GM23338 (cell line): ENCODE measurements around the gene PRR33. TPM values are rescaled to one million over a fixed set of nuclear protein-coding genes. Genes with fewer than 3 reads are reported as not detected.

Experiments used
- ATAC-seq: fragments of 200-7000 bp; cut with Tn5 transposase; 3 replicates; pipeline ENCODE4 v1.9.1; 2020
- DNase-seq: peaks from one replicate; pipeline ENCODE4 v3.0.0-alpha.2; 2015; ENCODE audit warnings: low spot score
- H2AFZ ChIP-seq: fragments of 200-600 bp; sonication (generic); 2 replicates; pipeline ENCODE4 v1.8.0; 2016; ENCODE audit warnings: antibody characterized with exemption, mild to moderate bottlenecking, moderate library complexity
- H3F3A ChIP-seq: fragments of 200-600 bp; sonication (generic); replicated peaks from 2 replicates; pipeline ENCODE4 v1.8.0; 2017; ENCODE audit warnings: antibody characterized with exemption, mixed run types, low read depth
- H3K27ac ChIP-seq: fragments of 200-600 bp; sonication (generic); 2 replicates; pipeline ENCODE4 v1.6.1; 2016; ENCODE audit warnings: low read depth
- H3K27me3 ChIP-seq: fragments of 200-600 bp; sonication (generic); 2 replicates; pipeline ENCODE4 v1.8.0; 2016; ENCODE audit warnings: mild to moderate bottlenecking, mixed run types, moderate library complexity; ENCODE audit not compliant: insufficient read depth
- H3K36me3 ChIP-seq: fragments of 200-600 bp; sonication (generic); 2 replicates; pipeline ENCODE4 v1.8.0; 2016; ENCODE audit warnings: mild to moderate bottlenecking; ENCODE audit not compliant: insufficient read depth
- H3K4me1 ChIP-seq: fragments of 200-600 bp; sonication (generic); 2 replicates; pipeline ENCODE4 v1.8.0; 2016; ENCODE audit warnings: mild to moderate bottlenecking, moderate library complexity; ENCODE audit not compliant: insufficient read depth
- H3K4me2 ChIP-seq: fragments of 200-600 bp; sonication (generic); 2 replicates; pipeline ENCODE4 v1.7.1; 2017; ENCODE audit warnings: mixed run types
- H3K4me3 ChIP-seq: fragments of 200-600 bp; sonication (generic); 2 replicates; pipeline ENCODE4 v1.6.1; 2016; ENCODE audit warnings: mixed run types
- H3K79me2 ChIP-seq: fragments of 200-600 bp; sonication (generic); replicated peaks from 2 replicates; pipeline ENCODE4 v1.8.0; 2017; ENCODE audit warnings: mild to moderate bottlenecking; ENCODE audit not compliant: insufficient read depth
- H3K9me2 ChIP-seq: fragments of 200-600 bp; sonication (generic); 2 replicates; pipeline ENCODE4 v1.8.0; 2017; ENCODE audit not compliant: insufficient read depth
- H4K20me1 ChIP-seq: fragments of 200-600 bp; sonication (generic); replicated peaks from 2 replicates; pipeline ENCODE4 v1.8.0; 2017; ENCODE audit warnings: mild to moderate bottlenecking; ENCODE audit not compliant: insufficient read depth
- H3K27ac Mint-ChIP-seq: 2 replicates; pipeline ENCODE4 v1.8.0; 2020; ENCODE audit warnings: inconsistent platforms, mild to moderate bottlenecking, moderate library complexity, mixed read lengths
- H3K27me3 Mint-ChIP-seq: 3 replicates; pipeline ENCODE4 v1.8.0; 2022; ENCODE audit warnings: low read depth, mild to moderate bottlenecking, moderate library complexity, mixed read lengths, inconsistent platforms; ENCODE audit not compliant: insufficient read depth, poor library complexity
- H3K36me3 Mint-ChIP-seq: 3 replicates; pipeline ENCODE4 v1.8.0; 2021; ENCODE audit warnings: low read depth, mild to moderate bottlenecking, inconsistent platforms, moderate library complexity, mixed read lengths
- H3K4me1 Mint-ChIP-seq: 3 replicates; pipeline ENCODE4 v1.8.0; 2020; ENCODE audit warnings: mild to moderate bottlenecking, inconsistent platforms, mixed read lengths
- H3K4me3 Mint-ChIP-seq: 3 replicates; pipeline ENCODE4 v1.8.0; 2021; ENCODE audit warnings: moderate library complexity, mild to moderate bottlenecking, inconsistent platforms, mixed read lengths
- H3K9me3 Mint-ChIP-seq: 3 replicates; pipeline ENCODE4 v1.8.0; 2020; ENCODE audit warnings: moderate library complexity, mild to moderate bottlenecking, inconsistent platforms, mixed read lengths
- CREB1 ChIP-seq: fragments of 250-450 bp; sonication (Bioruptor Pico); IDR thresholded peaks from 2 replicates; pipeline ENCODE4 v1.5.0; 2020; ENCODE audit warnings: low read depth, mild to moderate bottlenecking, moderate library complexity
- CTCF ChIP-seq, 2 experiments: fragments of 200-600 bp in 1 of 2; sonication (generic) in 1 of 2; conservative IDR thresholded peaks; 2 replicates each; pipeline versions ENCODE4 v1.5.1 to v1.6.1; 2016 to 2017; ENCODE audit warnings: antibody characterized with exemption in 2 of 2, low read depth in 2 of 2, mild to moderate bottlenecking in 2 of 2, moderate library complexity in 1 of 2
- EZH2 ChIP-seq: fragments of 200-600 bp; sonication (generic); IDR thresholded peaks from one replicate; pipeline ENCODE4 v1.8.0; 2017; ENCODE audit warnings: antibody characterized with exemption, mild to moderate bottlenecking, low read depth; ENCODE audit not compliant: unreplicated experiment
- EZH2phosphoT487 ChIP-seq: fragments of 200-600 bp; sonication (generic); IDR thresholded peaks from one replicate; pipeline ENCODE4 v1.8.1; 2018; ENCODE audit warnings: antibody characterized with exemption; ENCODE audit not compliant: unreplicated experiment
- JUNB ChIP-seq: IDR thresholded peaks from one replicate; pipeline ENCODE4 v1.6.1; 2016; ENCODE audit warnings: antibody characterized with exemption; ENCODE audit not compliant: unreplicated experiment
- NANOG ChIP-seq: IDR thresholded peaks from 2 replicates; pipeline ENCODE4 v1.6.1; 2016; ENCODE audit warnings: antibody characterized with exemption, borderline replicate concordance
- POLR2AphosphoS5 ChIP-seq: IDR thresholded peaks from 2 replicates; pipeline ENCODE4 v1.6.1; 2016; ENCODE audit warnings: antibody characterized with exemption, low read depth
- REST ChIP-seq: IDR thresholded peaks from one replicate; pipeline ENCODE4 v1.6.1; 2018; ENCODE audit warnings: antibody characterized with exemption; ENCODE audit not compliant: unreplicated experiment
- STAT1 ChIP-seq: IDR thresholded peaks from one replicate; pipeline ENCODE4 v1.6.1; 2016; ENCODE audit warnings: antibody characterized with exemption; ENCODE audit not compliant: unreplicated experiment
- ZNF331 ChIP-seq: fragments of 250-450 bp; sonication (Bioruptor Pico); IDR thresholded peaks from 2 replicates; pipeline ENCODE4 v1.5.0; 2020; ENCODE audit warnings: low read depth, mild to moderate bottlenecking, moderate library complexity
- ZNF462 ChIP-seq: fragments of 250-450 bp; sonication (Bioruptor Pico); IDR thresholded peaks from 2 replicates; pipeline ENCODE4 v1.5.0; 2020; ENCODE audit warnings: mild to moderate bottlenecking, moderate library complexity
- polyA plus RNA-seq: library from polyadenylated mRNA; unstranded; fragments of >200 nt; fragmentation: Nextera tagmentation; extraction: Ambion mirVana; gene quantifications from 2 replicates; pipeline ENCODE4 v1.2.1, GENCODE V29; 2016
- total RNA-seq: library from RNA; depleted of rRNA; stranded (reverse); fragments of >200 nt; shearing (Covaris generic); gene quantifications from 2 replicates; pipeline ENCODE4 v1.2.3, GENCODE V29; 2014

The PRR33 gene
- total and polyA plus RNA-seq, 2 experiments from 2014 or later: not detected

- Mint-ChIP-seq H3K36me3 (no peaks in the 10 kb centered on the region), H3K27me3 (peaks cover 14% of the 10 kb centered on the region)
- no peak overlapping the region for H3K4me3 ChIP-seq
Observed at GRCh38 chr11:1927848-1928469, 36.3 kb upstream of the PRR33 start.

More at GRCh38 chr11:1927848-1928469, 36.3 kb upstream of the PRR33 start:
- no peaks in the 10 kb centered on the region for H3K9me2 ChIP-seq
- H3K4me2 ChIP-seq: no peak overlapping the region
- no peaks in the 10 kb centered on the region for H3F3A ChIP-seq
- H2AFZ ChIP-seq: no peak overlapping the region
- H3K27ac ChIP-seq: no peak overlapping the region
- Mint-ChIP-seq H3K27ac (no peak overlapping the region), H3K4me1 (0 out of 3 replicates have a peak, but pooled peaks cover 5% of the 10 kb centered on the region), H3K9me3 (no peaks in the 10 kb centered on the region), H3K4me3 (no peak overlapping the region)
- H3K79me2 ChIP-seq: no peaks in the 10 kb centered on the region
- no peaks in the 10 kb centered on the region for H3K4me1 ChIP-seq
- no peaks in the 10 kb centered on the region for H3K36me3 ChIP-seq
- ATAC-seq (no peak), DNase-seq (no peak)
- TF ChIP-seq STAT1: no peak
- TF ChIP-seq CREB1: no peak
- no peak for TF ChIP-seq REST
- no peak for TF ChIP-seq EZH2
- TF ChIP-seq CTCF (conservative IDR thresholded peaks at IDR 0.05; ENCODE audit: low read depth in 2 of 2): no peak
- TF ChIP-seq JUNB: no peak
- TF ChIP-seq ZNF331: no peak
- no peak for TF ChIP-seq NANOG
- no peak for TF ChIP-seq EZH2phosphoT487
- TF ChIP-seq POLR2AphosphoS5: no peak
- TF ChIP-seq ZNF462 (CRISPR knock-in tag): no peak
- H4K20me1 ChIP-seq: no peaks in the 10 kb centered on the region
- H3K27me3 ChIP-seq: no peaks in the 10 kb centered on the region
